ENCODE results near the gene GCDH. TPM values are rescaled to one million over a fixed set of nuclear protein-coding genes. Genes with fewer than 3 reads are reported as not detected.
"Not testable (repeated sequence)": the region's sequence is repeated elsewhere in the genome, so short reads cannot be mapped to it uniquely, and the experiment has no call there.

Gene GCDH
- polyA plus RNA-seq (ENCODE audit: insufficient read length in 4 of 4), result 10 to 100 TPM; 27.4 to 38.4 (median 35.4) TPM

GRCh38 chr19:12890787-12891552, at the start of gene GCDH:
Gene GCDH, plus strand, starts transcription at chr19:12891160. Its CDS starts 145 bp downstream, at chr19:12891305.
- DNase-seq (ENCODE audit: low read depth in 4 of 4, low spot score in 2 of 4), result peak; percentile 89 to 97 (median 93)

GRCh38 chr19:12842511-12842910, 48.4 kb upstream of the GCDH start:
- DNase-seq (ENCODE audit: low read depth in 4 of 4, low spot score in 2 of 4), result no peak

GRCh38 chr19:12843328-12843727, 47.6 kb upstream of the GCDH start:
- DNase-seq (ENCODE audit: low read depth in 4 of 4, low spot score in 2 of 4), result no peak

- DNase-seq (ENCODE audit: low read depth in 4 of 4, low spot score in 2 of 4), result no peak
These were observed 46.8 kb upstream of the GCDH start for GRCh38 chr19:12843999-12844732.

GRCh38 chr19:12846613-12847012, 44.3 kb upstream of the GCDH start:
- not testable (repeated sequence) for DNase-seq (ENCODE audit: low read depth in 4 of 4, low spot score in 2 of 4)

GRCh38 chr19:12847159-12848139, 43.5 kb upstream of the GCDH start:
- peak in 2 of 4 donors; percentile 57 to 63 for DNase-seq (ENCODE audit: low read depth in 4 of 4, low spot score in 2 of 4)

- no peak for DNase-seq (ENCODE audit: low read depth in 4 of 4, low spot score in 2 of 4)
These were observed 34.3 kb upstream of the GCDH start for GRCh38 chr19:12856653-12857052.

- DNase-seq (ENCODE audit: low read depth in 4 of 4, low spot score in 2 of 4), result no peak
These were observed 32.7 kb upstream of the GCDH start for GRCh38 chr19:12858041-12858928.

- no peak for DNase-seq (ENCODE audit: low read depth in 4 of 4, low spot score in 2 of 4)
These were observed 31.4 kb upstream of the GCDH start for GRCh38 chr19:12859546-12859945.

- DNase-seq (ENCODE audit: low read depth in 4 of 4, low spot score in 2 of 4), result no peak
These were observed 26.8 kb upstream of the GCDH start for GRCh38 chr19:12864143-12864542.

GRCh38 chr19:12864721-12865715, 25.9 kb upstream of the GCDH start:
- no peak for DNase-seq (ENCODE audit: low read depth in 4 of 4, low spot score in 2 of 4)

GRCh38 chr19:12865746-12866415, 25.1 kb upstream of the GCDH start:
- DNase-seq (ENCODE audit: low read depth in 4 of 4, low spot score in 2 of 4), result no peak

- DNase-seq (ENCODE audit: low read depth in 4 of 4, low spot score in 2 of 4), result no peak
These were observed 24.4 kb upstream of the GCDH start for GRCh38 chr19:12866416-12867119.

GRCh38 chr19:12867120-12868099, 23.6 kb upstream of the GCDH start:
- peak in 2 of 4 donors; percentile 68 to 78 for DNase-seq (ENCODE audit: low read depth in 4 of 4, low spot score in 2 of 4)

GRCh38 chr19:12868540-12869112, 22.3 kb upstream of the GCDH start:
- DNase-seq (ENCODE audit: low read depth in 4 of 4, low spot score in 2 of 4), result no peak

- no peak for DNase-seq (ENCODE audit: low read depth in 4 of 4, low spot score in 2 of 4)
These were observed 19.3 kb upstream of the GCDH start for GRCh38 chr19:12871681-12872080.

All from left renal cortex interstitium (tissue), 4 donors.